GM19351 (cell line): ENCODE results near the gene SMYD1.

Experiments used
- ATAC-seq: cut with Tn5 transposase; IDR thresholded peaks from one replicate; pipeline ENCODE4 v1.9.1; 2021; ENCODE audit warnings: mild to moderate bottlenecking, moderate library complexity; ENCODE audit not compliant: unreplicated experiment

The SMYD1 gene

GRCh38 chr2:88055371-88056128 is 12.1 kb upstream of the SMYD1 start, which contains the start of gene KRCC1:
TSS of gene KRCC1 (minus strand) at chr2:88055783. CDS start at chr2:88028563, 27,220 bp downstream.
- peak; percentile 91 for ATAC-seq

GRCh38 chr2:88057437-88057844 is 10.2 kb upstream of the SMYD1 start:
- no peak for ATAC-seq

- ATAC-seq = no peak
Observed at GRCh38 chr2:88058191-88058590, 9.4 kb upstream of the SMYD1 start.

GRCh38 chr2:88059979-88060906 is 7.4 kb upstream of the SMYD1 start:
- peak; percentile 49 for ATAC-seq

- no peak for ATAC-seq
Observed at GRCh38 chr2:88060907-88061275, 6.7 kb upstream of the SMYD1 start.

GRCh38 chr2:88061295-88061694 is 6.3 kb upstream of the SMYD1 start:
- ATAC-seq = no peak

GRCh38 chr2:88066543-88066942 is 1.1 kb upstream of the SMYD1 start:
- ATAC-seq = no peak

- ATAC-seq = no peak
Observed at GRCh38 chr2:88067189-88067588, 436 bp upstream of the SMYD1 start.

GRCh38 chr2:88068044-88068443 is 419 bp downstream of the SMYD1 start:
- no peak for ATAC-seq

GRCh38 chr2:88069117-88069516 is 1.5 kb downstream of the SMYD1 start:
- no peak for ATAC-seq

- no peak for ATAC-seq
Observed at GRCh38 chr2:88070055-88070454, 2.4 kb downstream of the SMYD1 start.

- ATAC-seq = no peak
Observed at GRCh38 chr2:88071365-88071764, 3.7 kb downstream of the SMYD1 start.

- no peak for ATAC-seq
Observed at GRCh38 chr2:88074150-88074549, 6.5 kb downstream of the SMYD1 start.

GRCh38 chr2:88074854-88075292 is 7.2 kb downstream of the SMYD1 start:
- no peak for ATAC-seq

GRCh38 chr2:88077080-88077479 is 9.5 kb downstream of the SMYD1 start:
- no peak for ATAC-seq

GRCh38 chr2:88078643-88079172 is 11.1 kb downstream of the SMYD1 start:
- ATAC-seq = no peak

GRCh38 chr2:88080545-88080944 is 12.9 kb downstream of the SMYD1 start:
- ATAC-seq = no peak

- no peak for ATAC-seq
Observed at GRCh38 chr2:88081924-88082608, 14.4 kb downstream of the SMYD1 start.

- ATAC-seq = no peak
Observed at GRCh38 chr2:88082781-88083180, 15.2 kb downstream of the SMYD1 start.

GRCh38 chr2:88085099-88085498 is 17.5 kb downstream of the SMYD1 start:
- no peak for ATAC-seq

- no peak for ATAC-seq
Observed at GRCh38 chr2:88085602-88086001, 18.0 kb downstream of the SMYD1 start.
